Upper lobe of left lung (tissue), 4 donors: ENCODE data around the gene FRMD5.

Source experiments
- POLR2A ChIP-seq, 4 donors: fragments of 450-650 bp; IDR thresholded peaks; one replicate each; pipeline ENCODE4 v1.5.1; 2016 to 2017; ENCODE audit warnings: antibody characterized with exemption in 4 of 4, mild to moderate bottlenecking in 2 of 4
- TF ChIP-seq, protein P1 (sequence below), 6 experiments: fragments of 450-650 bp in 4 of 6; fragments of 200-600 bp in 2 of 6; sonication (generic) in 2 of 6; IDR thresholded peaks; one replicate each; pipeline ENCODE4 v1.5.1; 2016 to 2019; ENCODE audit warnings: antibody characterized with exemption in 6 of 6

GRCh38 chr15:43948691-43949325, 246.3 kb downstream of the FRMD5 start:
- TF ChIP-seq, protein P1, sequence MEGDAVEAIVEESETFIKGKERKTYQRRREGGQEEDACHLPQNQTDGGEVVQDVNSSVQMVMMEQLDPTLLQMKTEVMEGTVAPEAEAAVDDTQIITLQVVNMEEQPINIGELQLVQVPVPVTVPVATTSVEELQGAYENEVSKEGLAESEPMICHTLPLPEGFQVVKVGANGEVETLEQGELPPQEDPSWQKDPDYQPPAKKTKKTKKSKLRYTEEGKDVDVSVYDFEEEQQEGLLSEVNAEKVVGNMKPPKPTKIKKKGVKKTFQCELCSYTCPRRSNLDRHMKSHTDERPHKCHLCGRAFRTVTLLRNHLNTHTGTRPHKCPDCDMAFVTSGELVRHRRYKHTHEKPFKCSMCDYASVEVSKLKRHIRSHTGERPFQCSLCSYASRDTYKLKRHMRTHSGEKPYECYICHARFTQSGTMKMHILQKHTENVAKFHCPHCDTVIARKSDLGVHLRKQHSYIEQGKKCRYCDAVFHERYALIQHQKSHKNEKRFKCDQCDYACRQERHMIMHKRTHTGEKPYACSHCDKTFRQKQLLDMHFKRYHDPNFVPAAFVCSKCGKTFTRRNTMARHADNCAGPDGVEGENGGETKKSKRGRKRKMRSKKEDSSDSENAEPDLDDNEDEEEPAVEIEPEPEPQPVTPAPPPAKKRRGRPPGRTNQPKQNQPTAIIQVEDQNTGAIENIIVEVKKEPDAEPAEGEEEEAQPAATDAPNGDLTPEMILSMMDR (IDR thresholded peaks at IDR 0.05): no peak
- TF ChIP-seq POLR2A (IDR thresholded peaks at IDR 0.05): no peak
